Fibroblast of the conjunctiva (primary cell): ENCODE results near the gene MYO7B.

Experiments
- DNase-seq: peaks from one replicate; pipeline ENCODE4 v3.0.0-alpha.2; 2010; ENCODE audit warnings: low read depth

Gene MYO7B

GRCh38 chr2:127608061-127609030 lies 72.9 kb downstream of the MYO7B start:
- DNase-seq = no peak

- DNase-seq = no peak
Measured at GRCh38 chr2:127609031-127609751, 73.7 kb downstream of the MYO7B start.

- no peak for DNase-seq
Measured at GRCh38 chr2:127609818-127610217, 74.3 kb downstream of the MYO7B start.

GRCh38 chr2:127610561-127610960 lies 75.1 kb downstream of the MYO7B start:
- no peak for DNase-seq

GRCh38 chr2:127611076-127611925 lies 75.8 kb downstream of the MYO7B start:
- DNase-seq = no peak

- DNase-seq = no peak
Measured at GRCh38 chr2:127612111-127612822, 76.8 kb downstream of the MYO7B start.

- no peak for DNase-seq
Measured at GRCh38 chr2:127614246-127614645, 78.8 kb downstream of the MYO7B start.

- DNase-seq = no peak
Measured at GRCh38 chr2:127614731-127615130, 79.2 kb downstream of the MYO7B start.

GRCh38 chr2:127615511-127616166 lies 80.2 kb downstream of the MYO7B start:
- DNase-seq = no peak

- no peak for DNase-seq
Measured at GRCh38 chr2:127618551-127619202, 83.2 kb downstream of the MYO7B start.

- no peak for DNase-seq
Measured at GRCh38 chr2:127619203-127619590, 83.7 kb downstream of the MYO7B start.

GRCh38 chr2:127619877-127620705 lies 84.6 kb downstream of the MYO7B start:
- no peak for DNase-seq

GRCh38 chr2:127620866-127621265 lies 85.4 kb downstream of the MYO7B start:
- DNase-seq = no peak

- no peak for DNase-seq
Measured at GRCh38 chr2:127621981-127622431, 86.5 kb downstream of the MYO7B start.

GRCh38 chr2:127622561-127623387 lies 87.3 kb downstream of the MYO7B start:
- DNase-seq = no peak

- DNase-seq = no peak
Measured at GRCh38 chr2:127623388-127624319, 88.2 kb downstream of the MYO7B start.

- DNase-seq = no peak
Measured at GRCh38 chr2:127624320-127624755, 88.9 kb downstream of the MYO7B start.
